Measurements from ENCODE around the gene PPP4C. TPM values are rescaled to one million over a fixed set of nuclear protein-coding genes. Genes with fewer than 3 reads are reported as not detected.
A peak's percentile ranks its signal among the peaks of the same experiment; 100 is the strongest.
"Not testable (repeated sequence)": the region's sequence is repeated elsewhere in the genome, so short reads cannot be mapped to it uniquely, and the experiment has no call there.

Gene PPP4C
- total and polyA plus RNA-seq, 4 donors: 50.2 to 70.3 (median 54.5) TPM

DNA sequence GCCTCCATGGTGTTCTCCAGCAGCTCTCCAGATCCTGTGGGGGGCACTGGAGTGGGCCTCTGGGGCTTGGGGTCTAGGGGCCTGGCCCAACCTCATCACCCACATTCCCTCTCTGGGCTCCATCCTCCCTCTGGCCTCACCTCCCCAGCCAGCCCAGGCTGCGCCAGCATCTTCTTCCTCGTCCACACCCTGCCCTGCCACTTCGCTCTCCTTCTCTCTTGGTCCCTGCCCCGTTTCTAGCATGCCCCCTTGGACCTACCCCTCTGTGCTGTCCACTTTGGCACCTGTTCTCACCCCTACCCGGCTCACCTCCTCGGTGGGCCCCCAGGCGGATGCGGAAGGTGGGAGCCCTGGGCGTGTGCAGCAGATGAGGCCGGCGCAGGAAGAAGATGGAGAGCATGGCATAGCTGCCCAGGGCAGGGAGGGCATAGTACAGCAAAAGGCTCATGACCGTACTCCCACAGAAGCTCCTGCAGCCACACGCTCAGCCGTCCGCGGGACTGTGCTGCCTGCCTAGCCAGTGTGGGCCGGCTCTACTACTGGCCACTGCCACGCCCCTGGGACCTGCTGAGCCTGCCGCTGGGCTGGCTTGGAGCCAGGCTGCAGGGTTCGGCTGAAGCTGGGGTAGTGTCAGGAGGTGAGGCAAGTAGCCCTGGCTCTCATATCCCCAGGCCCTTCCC is 37.4 kb downstream of the PPP4C start, which contains the start of gene GDPD3:
Gene GDPD3, minus strand, starts transcription at position 507 of the 680 bp plus-strand sequence. Its CDS starts 59 bp downstream, at position 448.
- Histone ChIP-seq H3K4me3 (ENCODE audit: low read length in 2 of 2) (no peak within 1 kb of the TSS), H3K27ac (ENCODE audit: low read depth in 1 of 2, low read length in 2 of 2) (no peak within 1 kb of the TSS), H3K36me3 (ENCODE audit: control insufficient read depth in 1 of 2, insufficient read depth in 2 of 2, low read length in 1 of 2) (peaks cover 0 to 4% of the 10 kb centered on the region in 2 donors), H3K4me1 (ENCODE audit: control insufficient read depth in 1 of 2, insufficient read depth in 2 of 2, low read length in 2 of 2) (no peaks in the 10 kb centered on the region), H3K27me3 (ENCODE audit: control insufficient read depth in 1 of 2, insufficient read depth in 2 of 2, low read length in 1 of 2) (no peaks in the 10 kb centered on the region), H3K9me3 (ENCODE audit: control insufficient read depth, low read length) (no peaks in the 10 kb centered on the region)
- peak in 1 of 2 donors; percentile 77 for DNase-seq
- 68 to 70% methylated on average over 20 of the region's 20 CpGs for WGBS, 2 donors
- intact Hi-C loops (cut with DNase I): loop anchor here in 1 of 2 donors (2.0 to 10.0 kb wide), 2 partner anchors 52 to 296 kb away; no protein-coding TSS in a partner anchor
- ATAC-seq (ENCODE audit: low FRiP score): peak; percentile 48

GRCh38 chr16:30113711-30114333 is 38.0 kb downstream of the PPP4C start:
- DNase-seq (no peak), ATAC-seq (ENCODE audit: low FRiP score) (peak; percentile 20)
- Histone ChIP-seq H3K4me1 (ENCODE audit: control insufficient read depth in 1 of 2, insufficient read depth in 2 of 2, low read length in 2 of 2) (no peaks in the 10 kb centered on the region), H3K27me3 (ENCODE audit: control insufficient read depth in 1 of 2, insufficient read depth in 2 of 2, low read length in 1 of 2) (no peaks in the 10 kb centered on the region), H3K4me3 (ENCODE audit: low read length in 2 of 2) (no peak overlapping the region), H3K36me3 (ENCODE audit: control insufficient read depth in 1 of 2, insufficient read depth in 2 of 2, low read length in 1 of 2) (peaks cover 0 to 3% of the 10 kb centered on the region in 2 donors), H3K27ac (ENCODE audit: low read depth in 1 of 2, low read length in 2 of 2) (no peak overlapping the region), H3K9me3 (ENCODE audit: control insufficient read depth, low read length) (no peaks in the 10 kb centered on the region)
- 87 to 91% methylated on average over 20 of the region's 20 CpGs for WGBS, 2 donors
- intact Hi-C loops (cut with DNase I): loop anchor here in 1 of 2 donors (2.0 to 10.0 kb wide), 2 partner anchors 51 to 295 kb away; no protein-coding TSS in a partner anchor

DNA sequence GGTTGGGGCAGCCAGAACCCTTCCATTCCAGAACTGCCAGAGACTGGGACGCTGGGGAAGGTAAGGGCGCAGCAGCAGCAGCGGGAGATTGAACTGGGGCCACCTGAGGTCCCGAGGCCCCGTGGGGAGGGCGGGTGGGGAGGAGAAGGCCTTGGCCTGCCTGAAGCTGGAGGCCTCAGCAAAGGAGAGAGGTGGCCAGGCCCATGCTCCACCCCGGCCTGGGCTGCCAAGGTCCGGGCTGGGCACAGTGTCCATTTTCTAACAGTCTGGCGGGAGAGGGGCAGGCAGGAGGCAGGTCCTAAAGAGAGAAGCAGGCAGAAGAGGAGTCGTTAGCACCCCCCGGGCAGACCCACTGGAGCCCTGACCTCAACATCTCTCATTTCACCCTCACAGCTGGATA is 38.6 kb downstream of the PPP4C start:
- no peak for DNase-seq
- intact Hi-C loops (cut with DNase I): loop anchor here in 1 of 2 donors (10.0 kb wide), 1 partner anchor 50 kb away; no protein-coding TSS in a partner anchor
- Histone ChIP-seq H3K27ac (ENCODE audit: low read depth in 1 of 2, low read length in 2 of 2) (no peak overlapping the region), H3K4me3 (ENCODE audit: low read length in 2 of 2) (no peak overlapping the region), H3K9me3 (ENCODE audit: control insufficient read depth, low read length) (no peaks in the 10 kb centered on the region), H3K27me3 (ENCODE audit: control insufficient read depth in 1 of 2, insufficient read depth in 2 of 2, low read length in 1 of 2) (no peaks in the 10 kb centered on the region), H3K36me3 (ENCODE audit: control insufficient read depth in 1 of 2, insufficient read depth in 2 of 2, low read length in 1 of 2) (peaks cover 0 to 3% of the 10 kb centered on the region in 2 donors), H3K4me1 (ENCODE audit: control insufficient read depth in 1 of 2, insufficient read depth in 2 of 2, low read length in 2 of 2) (no peaks in the 10 kb centered on the region)
- no peak for ATAC-seq (ENCODE audit: low FRiP score)
- 69 to 76% methylated on average over 10 to 11 of the region's 11 CpGs for WGBS, 2 donors

DNA sequence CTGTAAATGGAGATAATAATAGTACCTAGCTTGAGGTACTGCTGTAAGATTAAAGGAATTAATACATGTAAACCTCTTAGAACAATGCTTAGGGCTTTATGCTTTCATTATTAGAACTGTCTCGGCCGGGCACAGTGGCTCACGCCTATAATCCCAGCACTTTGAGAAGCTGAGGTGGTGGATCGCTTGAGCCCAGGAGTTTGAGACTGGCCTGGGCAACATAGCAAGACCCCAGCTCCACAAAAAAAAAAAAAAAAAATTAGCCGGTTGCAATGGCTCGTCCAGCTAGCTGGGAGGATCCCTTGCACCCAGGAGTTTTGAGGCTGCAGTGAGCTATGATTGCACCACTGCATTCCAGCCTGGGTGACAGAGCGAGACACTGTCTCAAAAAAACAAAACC is 39.0 kb downstream of the PPP4C start:
- not testable (repeated sequence) for ATAC-seq (ENCODE audit: low FRiP score)

DNA sequence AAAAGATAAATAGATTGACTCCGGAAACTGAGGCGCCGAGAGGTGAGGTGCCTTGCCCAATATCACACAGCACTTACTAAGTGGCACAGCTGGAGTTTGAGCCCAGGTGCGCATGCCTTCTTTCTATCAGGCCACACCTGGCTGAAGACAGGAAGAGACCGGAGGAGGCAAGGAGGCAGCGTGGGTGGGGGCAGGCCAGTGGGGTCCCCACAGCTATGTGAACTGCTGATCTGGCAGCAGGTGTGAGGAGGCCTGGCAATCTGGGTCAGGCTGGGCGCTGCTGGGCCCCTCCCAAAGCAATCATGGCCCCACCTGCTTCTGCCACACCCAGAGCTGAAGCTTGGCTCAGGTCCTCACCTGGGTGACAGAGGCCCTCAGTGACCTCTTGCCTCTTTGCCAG is 39.4 kb downstream of the PPP4C start:
- 90 to 92% methylated on average over 7 of the region's 7 CpGs for WGBS, 2 donors
- H3K27ac ChIP-seq (ENCODE audit: low read depth in 1 of 2, low read length in 2 of 2): no peak overlapping the region

More for the DNA sequence above, 39.0 kb downstream of the PPP4C start:
- WGBS, 2 donors: 90% methylated on average over 7 of the region's 7 CpGs
- not testable (repeated sequence) for H3K4me1 ChIP-seq (ENCODE audit: control insufficient read depth in 1 of 2, insufficient read depth in 2 of 2, low read length in 2 of 2); H3K27ac ChIP-seq (ENCODE audit: low read depth in 1 of 2, low read length in 2 of 2); DNase-seq; H3K36me3 ChIP-seq (ENCODE audit: control insufficient read depth in 1 of 2, insufficient read depth in 2 of 2, low read length in 1 of 2); H3K27me3 ChIP-seq (ENCODE audit: control insufficient read depth in 1 of 2, insufficient read depth in 2 of 2, low read length in 1 of 2); H3K9me3 ChIP-seq (ENCODE audit: control insufficient read depth, low read length); H3K4me3 ChIP-seq (ENCODE audit: low read length in 2 of 2)
- intact Hi-C loops (cut with DNase I): loop anchor here in 1 of 2 donors (10.0 kb wide), 1 partner anchor 50 kb away; no protein-coding TSS in a partner anchor

DNA sequence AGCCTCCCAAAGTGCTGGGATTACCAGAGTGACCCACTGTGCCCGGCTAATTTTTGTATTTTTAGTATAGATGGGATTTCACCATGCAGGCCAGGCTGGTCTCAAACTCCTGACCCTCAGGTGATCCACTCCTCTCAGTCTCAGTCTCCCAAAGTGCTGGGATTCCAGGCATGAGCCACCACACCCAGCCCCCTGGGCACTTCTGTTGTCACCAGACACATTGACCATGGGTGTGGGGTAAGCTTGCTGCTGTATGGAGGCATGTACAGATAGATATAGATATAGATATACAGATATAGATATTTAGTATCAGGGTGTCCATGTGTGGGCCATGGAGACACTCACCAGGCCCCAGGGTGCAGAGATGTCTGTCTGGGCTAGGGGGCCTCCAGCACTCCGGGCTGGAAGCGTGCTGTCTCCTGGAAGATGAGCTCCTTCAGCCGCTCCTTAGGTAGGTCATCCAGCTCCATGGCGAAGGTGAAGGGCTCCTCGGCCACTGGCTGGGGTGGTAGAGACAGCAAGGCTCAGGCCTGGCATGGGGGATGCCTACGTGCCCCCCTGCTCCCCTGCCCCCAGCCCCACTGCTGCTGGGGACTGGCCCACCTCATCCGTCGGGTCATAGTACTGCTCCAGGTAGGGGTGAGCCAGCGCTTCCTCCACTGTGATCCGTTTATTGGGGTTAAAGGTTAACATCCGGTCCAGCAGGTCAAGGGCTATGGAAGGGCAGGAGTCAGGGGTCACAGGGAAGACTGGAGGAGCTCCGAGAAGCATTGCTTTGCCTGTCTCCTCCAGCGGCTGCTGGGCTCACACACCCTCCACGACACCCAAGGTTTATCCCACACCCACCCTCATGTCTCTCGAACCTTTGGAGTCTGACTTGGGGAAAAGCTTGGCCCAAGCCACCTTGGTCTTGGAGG is 40.8 kb downstream of the PPP4C start:
- no peak overlapping the region for H3K27ac ChIP-seq (ENCODE audit: low read depth in 1 of 2, low read length in 2 of 2)
- no peaks in the 10 kb centered on the region for H3K9me3 ChIP-seq (ENCODE audit: control insufficient read depth, low read length)
- no peak overlapping the region for H3K4me3 ChIP-seq (ENCODE audit: low read length in 2 of 2)
- ATAC-seq (ENCODE audit: low FRiP score): no peak
- no peak for DNase-seq
- no peaks in the 10 kb centered on the region for H3K27me3 ChIP-seq (ENCODE audit: control insufficient read depth in 1 of 2, insufficient read depth in 2 of 2, low read length in 1 of 2)
- 87 to 90% methylated on average over 16 of the region's 16 CpGs for WGBS, 2 donors
- H3K36me3 ChIP-seq (ENCODE audit: control insufficient read depth in 1 of 2, insufficient read depth in 2 of 2, low read length in 1 of 2): peaks cover 0 to 3% of the 10 kb centered on the region in 2 donors
- H3K4me1 ChIP-seq (ENCODE audit: control insufficient read depth in 1 of 2, insufficient read depth in 2 of 2, low read length in 2 of 2): no peaks in the 10 kb centered on the region
- intact Hi-C loops (cut with DNase I): loop anchor here in 1 of 2 donors (10.0 kb wide), 1 partner anchor 48 kb away; no protein-coding TSS in a partner anchor

More for the DNA sequence above, 39.4 kb downstream of the PPP4C start:
- intact Hi-C loops (cut with DNase I): loop anchor here in 1 of 2 donors (10.0 kb wide), 1 partner anchor 50 kb away; no protein-coding TSS in a partner anchor
- peaks cover 0 to 3% of the 10 kb centered on the region in 2 donors for H3K36me3 ChIP-seq (ENCODE audit: control insufficient read depth in 1 of 2, insufficient read depth in 2 of 2, low read length in 1 of 2)
- ATAC-seq (ENCODE audit: low FRiP score): no peak
- H3K9me3 ChIP-seq (ENCODE audit: control insufficient read depth, low read length): no peaks in the 10 kb centered on the region
- no peaks in the 10 kb centered on the region for H3K4me1 ChIP-seq (ENCODE audit: control insufficient read depth in 1 of 2, insufficient read depth in 2 of 2, low read length in 2 of 2)
- DNase-seq: no peak
- H3K27me3 ChIP-seq (ENCODE audit: control insufficient read depth in 1 of 2, insufficient read depth in 2 of 2, low read length in 1 of 2): no peaks in the 10 kb centered on the region
- no peak overlapping the region for H3K4me3 ChIP-seq (ENCODE audit: low read length in 2 of 2)

- peaks cover 0 to 3% of the 10 kb centered on the region in 2 donors for H3K36me3 ChIP-seq (ENCODE audit: control insufficient read depth in 1 of 2, insufficient read depth in 2 of 2, low read length in 1 of 2)
- no peaks in the 10 kb centered on the region for H3K4me1 ChIP-seq (ENCODE audit: control insufficient read depth in 1 of 2, insufficient read depth in 2 of 2, low read length in 2 of 2)
- H3K4me3 ChIP-seq (ENCODE audit: low read length in 2 of 2): no peak overlapping the region
- intact Hi-C loops (cut with DNase I): loop anchor here in 1 of 2 donors (10.0 kb wide), 1 partner anchor 47 kb away; no protein-coding TSS in a partner anchor
- no peaks in the 10 kb centered on the region for H3K27me3 ChIP-seq (ENCODE audit: control insufficient read depth in 1 of 2, insufficient read depth in 2 of 2, low read length in 1 of 2)
- no peak for DNase-seq
- ATAC-seq (ENCODE audit: low FRiP score): no peak
- H3K9me3 ChIP-seq (ENCODE audit: control insufficient read depth, low read length): no peaks in the 10 kb centered on the region
- H3K27ac ChIP-seq (ENCODE audit: low read depth in 1 of 2, low read length in 2 of 2): no peak overlapping the region
- WGBS, 2 donors: 93 to 94% methylated on average over 10 of the region's 10 CpGs
Observed at GRCh38 chr16:30117768-30118167, 42.0 kb downstream of the PPP4C start.

DNA sequence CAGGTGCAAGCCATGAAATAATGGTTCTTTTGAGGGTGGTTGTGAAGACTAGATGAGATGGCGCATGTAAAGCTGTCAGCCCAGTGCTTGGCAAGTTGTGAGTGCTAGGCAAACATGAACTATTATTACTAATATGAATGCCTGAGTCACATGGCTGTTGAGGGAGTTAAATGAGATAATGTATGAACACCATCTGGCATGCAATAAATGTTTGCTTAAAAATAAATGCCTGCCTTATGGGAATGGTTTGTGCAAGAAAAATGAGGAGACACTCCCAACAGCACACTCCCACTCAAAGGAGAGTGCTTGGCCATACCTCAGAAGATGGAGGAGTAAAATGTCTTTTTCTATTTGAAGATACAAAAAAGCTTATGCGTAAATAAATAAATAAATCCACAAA is 43.6 kb downstream of the PPP4C start:
- Histone ChIP-seq H3K9me3 (ENCODE audit: control insufficient read depth, low read length) (no peaks in the 10 kb centered on the region), H3K4me3 (ENCODE audit: low read length in 2 of 2) (no peak overlapping the region), H3K27me3 (ENCODE audit: control insufficient read depth in 1 of 2, insufficient read depth in 2 of 2, low read length in 1 of 2) (no peaks in the 10 kb centered on the region), H3K4me1 (ENCODE audit: control insufficient read depth in 1 of 2, insufficient read depth in 2 of 2, low read length in 2 of 2) (peaks cover 0 to 2% of the 10 kb centered on the region in 2 donors), H3K36me3 (ENCODE audit: control insufficient read depth in 1 of 2, insufficient read depth in 2 of 2, low read length in 1 of 2) (peaks cover 0 to 3% of the 10 kb centered on the region in 2 donors), H3K27ac (ENCODE audit: low read depth in 1 of 2, low read length in 2 of 2) (no peak overlapping the region)
- 91 to 92% methylated on average over 2 of the region's 2 CpGs for WGBS, 2 donors
- DNase-seq (no peak), ATAC-seq (ENCODE audit: low FRiP score) (no peak)
- intact Hi-C loops (cut with DNase I): loop anchor here in 1 of 2 donors (10.0 kb wide), 1 partner anchor 45 kb away; no protein-coding TSS in a partner anchor
